GM11168 (cell line): ENCODE measurements around the gene FOXM1.

ENCODE experiments used
- in situ Hi-C: fragments of 300-500 bp; cut with MboI; formaldehyde crosslinking; loops from one replicate; pipeline ENCODE4 v1.12.0; 2022; ENCODE audit warnings: low sequenced_read_pairs; ENCODE audit not compliant: unreplicated experiment

FOXM1 gene

DNA sequence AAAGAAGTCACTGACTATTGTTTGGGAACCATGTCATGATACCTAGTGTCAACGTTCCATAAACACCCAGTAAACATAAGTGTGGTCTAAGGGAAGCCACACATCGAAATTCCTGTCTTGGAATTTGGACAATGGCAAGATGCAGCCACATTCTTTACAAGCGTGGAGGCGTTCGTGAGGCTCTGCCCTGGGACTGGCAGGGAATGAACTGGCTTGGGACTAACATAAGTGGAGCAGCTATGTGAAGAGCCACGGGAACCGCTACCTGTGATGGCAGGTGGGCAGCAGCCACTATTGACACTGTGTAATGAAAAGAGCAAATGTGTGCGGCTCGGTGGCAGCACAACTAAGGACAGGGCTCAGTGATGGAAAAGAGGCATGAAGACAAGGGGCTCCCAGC is 32.2 kb downstream of the FOXM1 start:
- in situ Hi-C loops = no loop called here

DNA sequence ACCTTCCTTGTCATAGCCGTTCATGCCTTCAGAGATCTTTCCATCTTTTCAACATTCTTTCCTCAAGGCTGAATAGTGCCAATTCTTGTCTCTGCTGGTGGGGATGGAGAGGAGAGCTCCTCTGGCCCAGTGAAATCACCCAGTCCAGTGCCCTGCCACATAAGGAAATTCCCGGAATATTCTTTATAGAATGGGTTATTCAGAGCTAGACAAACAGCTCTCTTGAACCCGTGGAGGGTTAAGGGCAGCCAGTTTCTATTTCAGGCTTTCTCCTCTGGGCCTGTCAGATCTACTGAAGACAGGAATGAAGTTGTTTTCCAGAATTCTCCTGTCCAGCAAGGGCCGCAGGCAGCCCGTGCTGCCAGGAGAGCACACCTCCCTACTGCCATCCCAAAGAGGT is 34.0 kb downstream of the FOXM1 start:
- in situ Hi-C loops = no loop called here

DNA sequence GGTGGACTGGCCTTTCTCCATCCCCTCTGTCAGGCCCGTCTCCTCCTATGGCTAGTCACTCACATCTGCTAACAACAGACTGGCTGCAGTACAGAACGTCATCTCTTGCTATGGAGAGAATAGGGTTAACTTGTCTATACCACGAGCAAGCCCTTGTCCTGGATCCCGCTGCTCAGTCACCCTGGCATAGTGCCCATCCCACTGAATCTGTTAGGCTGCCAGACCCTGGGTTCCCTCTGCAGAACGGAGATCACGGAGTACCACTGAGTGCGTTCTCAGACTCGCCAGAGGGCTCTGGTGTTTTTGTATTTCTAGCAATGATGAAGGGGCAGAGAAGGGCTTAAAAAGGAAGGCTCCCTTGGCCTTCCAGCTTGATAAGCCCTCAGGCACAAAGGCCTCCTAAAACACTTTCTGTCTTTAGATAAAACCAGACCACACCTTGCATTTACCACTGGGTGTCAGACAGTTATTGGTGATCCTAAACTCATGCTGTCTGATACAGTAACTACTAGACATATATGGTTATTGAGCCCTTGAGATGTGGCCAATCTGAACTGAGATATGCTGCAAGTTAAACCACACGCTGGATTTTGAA is 35.8 kb downstream of the FOXM1 start:
- in situ Hi-C loops = no loop called here

DNA sequence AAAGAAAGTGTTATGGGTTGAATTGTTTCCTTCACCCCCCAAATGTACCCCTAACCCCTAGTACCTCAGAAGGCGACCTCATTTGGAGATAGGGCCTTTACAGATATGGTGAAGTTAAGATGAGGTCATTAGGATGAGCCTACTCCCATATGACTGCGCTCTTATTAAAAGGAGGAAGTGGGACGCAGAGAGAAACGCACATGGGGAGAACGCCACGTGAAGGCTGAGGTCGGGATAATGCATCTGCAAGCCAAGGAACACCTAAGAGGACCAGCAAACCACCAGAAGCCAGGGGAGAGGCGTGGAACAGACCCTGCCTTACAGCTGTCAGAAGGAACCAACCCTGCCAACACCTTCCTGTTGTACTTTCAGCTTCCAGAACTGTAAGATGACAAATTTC is 40.4 kb downstream of the FOXM1 start:
- in situ Hi-C loops = no loop called here

DNA sequence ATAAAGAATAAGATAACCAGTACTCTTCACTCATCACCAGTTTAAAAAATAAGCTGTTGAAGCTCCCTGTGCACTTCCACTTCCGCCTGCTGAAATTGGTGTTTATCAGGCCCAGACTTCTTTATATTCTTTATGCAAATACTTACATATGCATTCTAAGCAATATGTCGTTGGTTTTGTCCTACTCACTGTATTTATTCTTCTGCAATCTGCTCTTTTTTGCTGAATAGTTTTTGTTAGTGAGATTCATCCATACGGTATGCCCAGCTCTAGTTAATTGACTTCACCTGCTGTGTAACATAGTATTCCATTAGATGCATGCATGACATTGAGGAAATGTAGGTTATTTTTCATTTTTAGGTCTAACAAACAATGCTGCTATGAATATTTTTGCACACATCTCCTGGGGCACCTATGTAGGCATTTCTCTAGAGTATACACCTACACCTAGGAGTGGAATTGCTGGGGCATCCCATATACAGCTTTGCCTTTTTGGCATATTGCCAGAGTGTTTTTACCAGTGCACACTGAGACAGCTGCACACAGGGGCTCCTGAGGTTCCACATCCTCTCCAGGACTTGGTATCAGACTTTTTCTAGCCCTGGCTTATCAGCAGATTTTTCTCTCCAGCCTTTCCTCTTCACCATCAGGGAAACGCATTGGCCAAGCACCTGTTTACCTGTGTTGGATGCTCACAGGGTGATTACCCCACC is 41.1 kb downstream of the FOXM1 start:
- in situ Hi-C loops = no loop called here

DNA sequence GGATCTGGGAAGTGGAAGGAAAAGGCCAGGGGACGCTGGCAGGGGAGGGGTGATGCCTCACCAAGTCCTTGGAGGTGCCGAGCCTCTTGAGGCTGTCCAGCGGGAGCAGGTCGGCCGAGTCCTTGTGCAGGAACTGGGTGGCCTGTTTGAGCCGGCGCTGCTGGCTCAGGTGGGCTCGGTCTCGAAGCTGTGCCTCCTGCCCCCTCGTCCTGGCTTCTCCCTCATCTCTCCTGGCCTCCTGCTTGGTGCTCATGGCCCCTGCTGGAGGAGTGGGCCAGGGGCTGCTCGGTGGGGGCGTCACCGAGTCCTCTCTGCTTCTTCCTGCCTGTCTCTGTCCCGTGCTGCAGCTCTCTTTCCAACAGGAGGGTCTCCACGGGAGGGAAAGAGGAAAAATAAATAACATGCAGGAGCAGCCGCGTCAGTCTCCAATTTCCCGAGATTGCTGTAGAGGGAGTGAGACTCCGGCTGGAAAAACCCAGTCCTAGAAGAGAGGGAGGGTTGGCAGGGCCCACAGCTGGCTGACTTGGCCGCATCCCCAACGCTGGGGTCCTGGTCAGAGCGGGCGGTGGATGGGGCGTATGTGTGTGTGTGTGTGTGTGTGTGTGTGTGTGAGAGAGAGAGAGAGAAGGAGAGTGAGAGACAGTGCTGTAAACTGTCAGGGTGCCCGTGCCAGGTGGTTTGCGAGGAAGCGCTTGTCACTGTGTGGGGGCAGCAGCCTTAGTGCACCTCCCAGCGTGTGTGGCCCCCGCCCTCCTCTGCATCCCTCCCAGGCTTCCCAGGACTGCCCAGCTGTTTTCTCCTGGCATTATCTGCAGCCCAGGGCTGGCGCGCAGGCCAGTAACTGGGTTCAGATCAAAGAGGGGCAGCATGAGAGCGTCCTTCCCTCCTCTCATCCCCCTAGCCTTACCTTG is 42.1 kb downstream of the FOXM1 start, which contains the start of gene NRIP2:
TSS of gene NRIP2 (minus strand) at position 455 of the 911 bp plus-strand sequence. CDS start at position 403, 52 bp downstream.
- in situ Hi-C loops = no loop called here

DNA sequence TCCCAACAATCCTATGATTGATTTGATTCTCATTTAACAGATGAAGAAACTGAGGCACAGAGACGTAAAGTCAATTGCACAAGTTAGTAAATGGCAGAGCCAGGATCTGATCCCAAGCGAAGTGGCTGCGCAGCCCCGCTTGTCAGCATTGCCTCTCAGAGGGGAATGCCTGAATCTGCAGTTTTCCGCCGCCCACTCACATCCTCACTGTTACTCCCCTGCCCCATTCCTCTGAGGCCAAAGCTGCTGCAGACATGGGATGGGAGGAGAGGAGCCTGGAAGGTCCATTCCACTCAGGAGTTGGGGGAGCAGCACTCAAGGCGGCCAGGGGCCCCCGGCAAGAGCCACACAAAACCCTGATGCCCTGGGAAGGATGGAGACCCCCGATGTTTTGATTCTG is 43.2 kb downstream of the FOXM1 start:
- in situ Hi-C loops = no loop called here

DNA sequence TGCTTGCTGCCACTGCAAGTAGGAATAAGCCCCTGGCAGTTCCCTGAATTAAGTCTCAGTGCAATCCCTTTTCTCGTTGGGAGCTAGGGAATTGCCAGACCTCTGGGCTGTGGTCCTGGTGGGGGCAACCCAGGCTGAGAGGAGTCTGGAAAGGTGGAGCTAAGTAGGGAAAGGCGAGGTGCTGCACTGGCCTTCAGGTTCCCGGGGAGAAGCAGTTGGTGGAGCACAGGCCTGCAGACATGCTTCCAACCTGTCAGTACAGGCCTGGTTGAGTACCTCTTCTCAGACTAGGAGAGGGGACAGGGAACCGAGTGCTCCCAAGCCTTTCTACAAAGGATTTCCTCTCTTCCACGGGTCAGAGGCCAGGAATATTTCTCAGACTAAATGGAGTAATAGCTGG is 43.6 kb downstream of the FOXM1 start:
- in situ Hi-C loops = no loop called here

DNA sequence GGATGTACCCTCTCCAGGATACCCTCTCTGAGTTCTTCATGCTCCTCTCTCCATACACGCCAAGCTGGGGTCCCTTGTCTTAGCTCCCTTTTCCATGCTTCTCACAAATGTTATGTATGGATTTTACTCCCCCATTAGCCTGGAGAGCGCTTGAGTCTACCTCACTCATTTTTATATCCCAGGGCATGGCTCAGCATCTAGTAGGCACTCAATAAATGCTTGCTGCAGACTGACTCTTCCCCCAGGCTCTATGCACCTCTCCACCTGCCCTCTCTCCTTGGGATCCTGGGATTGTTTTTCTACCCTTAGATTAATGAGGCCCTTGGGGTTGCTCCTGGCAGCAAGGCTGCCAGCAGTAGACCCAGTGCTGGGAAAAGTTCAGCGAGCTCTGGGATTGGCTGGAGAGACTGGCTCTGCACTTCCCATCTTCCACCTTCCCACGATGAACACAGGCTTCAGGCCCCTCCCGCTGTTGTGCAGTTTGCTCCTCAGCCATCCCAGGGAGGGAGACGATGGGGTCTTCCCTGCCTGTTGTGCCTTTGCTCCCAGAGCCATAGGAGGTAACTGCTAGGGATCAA is 44.3 kb downstream of the FOXM1 start:
- in situ Hi-C loops = no loop called here

DNA sequence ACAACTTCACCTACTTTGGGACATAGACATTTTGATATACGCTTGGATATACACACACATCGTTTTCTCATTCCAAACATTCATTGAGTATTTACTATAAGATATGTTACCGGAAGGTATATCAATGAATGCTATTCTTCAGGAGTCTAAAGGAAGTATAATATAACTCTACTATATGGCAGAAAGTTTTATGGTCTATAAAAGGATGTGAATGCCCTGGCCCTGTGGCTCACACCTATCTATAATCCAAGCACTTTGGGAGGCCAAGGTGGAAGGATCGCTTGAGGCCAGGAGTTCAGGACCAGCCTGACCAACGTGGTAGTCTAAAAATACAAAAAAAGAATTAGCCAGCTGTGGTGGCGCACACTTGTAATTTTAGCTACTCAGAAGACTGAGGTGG is 47.7 kb downstream of the FOXM1 start:
- in situ Hi-C loops = no loop called here

DNA sequence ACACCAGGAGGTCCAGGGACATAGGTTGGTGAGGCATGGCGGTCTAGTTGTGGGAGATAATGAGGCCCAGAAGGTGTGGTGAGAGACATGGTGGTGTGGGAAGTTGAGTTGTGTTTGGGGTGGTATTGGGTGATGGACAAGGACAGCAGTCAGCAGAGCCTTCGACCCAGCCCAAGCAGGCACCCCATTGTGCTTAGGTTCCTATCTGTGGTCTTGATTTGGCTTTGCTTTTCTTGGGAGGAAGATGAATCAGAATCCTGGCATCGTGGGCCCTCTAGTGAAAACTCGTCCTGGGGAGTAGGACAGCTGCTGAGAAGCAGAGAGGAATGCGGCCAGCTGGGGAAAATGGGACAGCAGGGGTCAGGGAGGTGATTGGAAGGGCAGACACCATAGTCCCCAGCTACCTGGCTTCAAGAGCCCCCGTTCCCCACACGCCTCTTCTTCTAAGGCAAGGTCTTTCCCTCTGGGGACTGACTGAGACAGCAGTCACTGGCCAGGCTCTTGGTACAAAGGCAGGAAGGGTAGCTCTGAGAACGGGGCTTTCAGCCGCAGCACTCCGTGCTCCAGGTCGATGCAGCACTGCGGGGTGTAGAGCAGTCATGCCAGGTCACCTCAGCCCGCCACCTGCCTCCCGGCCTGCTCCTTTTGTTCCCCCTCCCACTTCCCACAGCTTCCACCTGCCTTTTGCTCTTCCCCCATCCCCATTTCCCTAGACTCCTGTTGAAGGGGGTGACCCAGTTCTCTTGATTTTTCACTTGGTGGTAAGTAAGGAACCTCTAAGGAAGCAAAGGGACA is 50.1 kb downstream of the FOXM1 start:
- in situ Hi-C loops = no loop called here

DNA sequence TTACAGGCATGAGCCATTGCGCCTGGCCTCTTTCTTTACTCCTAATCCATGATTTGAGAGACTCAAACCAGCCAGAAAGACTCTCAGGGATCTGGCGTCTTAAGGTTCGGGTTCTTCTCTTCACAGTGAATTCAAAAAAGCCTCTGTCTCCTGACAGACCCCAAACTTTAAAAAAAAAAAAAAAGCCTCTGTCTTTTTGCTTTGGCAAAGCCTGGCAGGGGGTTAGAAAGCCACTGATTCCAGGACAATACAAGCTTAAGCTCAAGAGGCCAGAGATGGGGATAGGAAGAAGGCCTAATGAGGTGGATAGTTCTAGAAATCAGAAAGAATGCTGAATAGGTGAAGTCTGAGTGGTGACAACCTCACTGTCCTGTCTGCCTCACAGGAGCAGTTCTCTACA is 50.9 kb downstream of the FOXM1 start:
- in situ Hi-C loops = no loop called here

DNA sequence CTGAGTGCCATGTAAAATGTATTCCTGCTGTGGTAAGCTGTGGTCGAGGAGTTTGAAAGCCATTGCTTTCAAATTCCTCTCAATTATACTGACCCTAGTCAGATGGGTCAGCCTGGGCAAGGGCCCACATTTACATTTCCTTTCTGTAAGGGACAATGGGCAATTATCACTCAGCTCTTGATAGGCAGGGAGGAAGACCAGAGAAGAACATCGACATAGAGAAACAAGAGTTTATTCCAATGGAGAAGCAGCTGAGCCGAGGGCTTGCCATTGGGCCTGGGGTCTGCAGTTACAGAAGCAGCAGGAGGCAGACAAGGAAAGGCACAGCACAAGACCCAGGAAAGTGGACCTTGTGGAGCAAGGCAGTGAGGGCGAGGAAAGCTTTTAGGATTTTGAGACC is 51.8 kb downstream of the FOXM1 start:
- in situ Hi-C loops = no loop called here

DNA sequence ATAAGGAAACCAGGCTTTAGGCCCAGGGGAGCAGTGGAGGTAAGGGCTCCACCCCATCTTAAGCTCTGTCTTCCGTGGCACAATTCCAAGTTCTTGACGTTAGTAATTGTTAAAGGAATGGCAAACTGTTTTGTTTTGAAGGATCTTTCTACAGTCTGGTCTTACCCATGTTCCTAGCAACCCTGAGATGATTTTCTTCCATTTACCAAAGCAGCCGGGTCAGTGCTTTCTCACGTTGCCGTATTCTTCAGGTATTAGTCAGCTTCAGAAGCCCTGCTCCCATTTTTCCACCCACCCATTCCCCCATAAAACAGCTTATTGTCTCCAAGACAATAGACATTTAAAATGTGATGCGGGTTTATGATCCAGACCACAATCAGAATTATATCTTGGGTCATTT is 52.4 kb downstream of the FOXM1 start:
- in situ Hi-C loops = no loop called here

DNA sequence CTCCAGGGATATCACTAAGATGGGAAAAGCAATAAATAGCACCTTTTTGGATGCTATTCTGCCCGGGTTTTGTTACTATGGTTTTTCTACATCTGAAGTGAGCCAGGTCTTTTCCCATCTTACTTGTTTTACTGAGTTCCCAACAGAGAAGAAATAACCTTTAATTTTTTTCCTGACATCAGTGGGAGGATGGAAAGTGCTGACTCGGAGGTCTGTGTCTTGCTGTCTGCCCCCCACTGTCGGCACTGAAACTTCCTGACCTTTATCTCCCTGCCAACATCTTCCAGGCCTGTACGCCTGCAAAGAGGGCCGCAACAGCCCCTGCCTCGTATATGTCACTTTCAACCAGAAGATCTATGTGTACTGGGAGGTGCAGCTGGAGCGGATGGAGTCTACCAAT is 53.5 kb downstream of the FOXM1 start:
- in situ Hi-C loops = no loop called here

DNA sequence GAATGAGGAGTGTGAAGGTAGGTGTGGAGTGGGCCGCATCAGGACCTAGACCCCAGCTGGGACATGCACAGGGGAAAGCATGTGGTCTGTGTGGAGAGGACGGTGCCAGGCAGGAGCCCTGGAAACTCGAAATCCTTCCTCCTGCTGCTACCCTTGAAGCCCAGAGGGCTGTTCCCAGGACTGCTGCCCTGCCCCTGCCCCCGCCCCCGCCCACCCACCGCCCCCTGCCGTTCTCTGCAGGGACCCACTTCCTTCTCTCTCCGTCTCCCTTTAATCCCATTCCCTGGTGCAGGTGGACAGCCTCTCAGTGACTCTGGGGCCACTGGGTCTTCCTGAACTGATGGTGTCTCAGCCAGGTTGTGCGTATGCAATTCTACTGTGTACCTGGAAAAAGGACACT is 56.5 kb downstream of the FOXM1 start:
- in situ Hi-C loops = no loop called here

DNA sequence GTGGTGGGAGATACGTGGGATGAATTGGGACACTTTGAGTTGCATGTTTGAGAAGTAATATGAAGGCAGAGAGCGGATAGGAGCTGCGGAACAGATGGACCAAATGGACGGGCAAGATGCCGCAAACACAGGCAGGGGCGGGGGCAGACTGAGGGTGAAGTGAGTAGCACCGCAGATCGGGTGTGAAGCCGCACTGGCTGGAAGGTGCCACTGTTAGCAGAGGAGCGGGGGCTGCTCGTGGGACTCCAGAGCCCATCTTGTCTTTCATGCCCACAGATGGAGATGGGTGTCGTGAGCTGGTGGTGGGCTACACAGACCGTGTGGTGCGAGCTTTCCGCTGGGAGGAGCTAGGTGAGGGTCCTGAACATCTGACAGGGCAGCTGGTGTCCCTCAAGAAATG is 57.2 kb downstream of the FOXM1 start:
- in situ Hi-C loops = no loop called here

DNA sequence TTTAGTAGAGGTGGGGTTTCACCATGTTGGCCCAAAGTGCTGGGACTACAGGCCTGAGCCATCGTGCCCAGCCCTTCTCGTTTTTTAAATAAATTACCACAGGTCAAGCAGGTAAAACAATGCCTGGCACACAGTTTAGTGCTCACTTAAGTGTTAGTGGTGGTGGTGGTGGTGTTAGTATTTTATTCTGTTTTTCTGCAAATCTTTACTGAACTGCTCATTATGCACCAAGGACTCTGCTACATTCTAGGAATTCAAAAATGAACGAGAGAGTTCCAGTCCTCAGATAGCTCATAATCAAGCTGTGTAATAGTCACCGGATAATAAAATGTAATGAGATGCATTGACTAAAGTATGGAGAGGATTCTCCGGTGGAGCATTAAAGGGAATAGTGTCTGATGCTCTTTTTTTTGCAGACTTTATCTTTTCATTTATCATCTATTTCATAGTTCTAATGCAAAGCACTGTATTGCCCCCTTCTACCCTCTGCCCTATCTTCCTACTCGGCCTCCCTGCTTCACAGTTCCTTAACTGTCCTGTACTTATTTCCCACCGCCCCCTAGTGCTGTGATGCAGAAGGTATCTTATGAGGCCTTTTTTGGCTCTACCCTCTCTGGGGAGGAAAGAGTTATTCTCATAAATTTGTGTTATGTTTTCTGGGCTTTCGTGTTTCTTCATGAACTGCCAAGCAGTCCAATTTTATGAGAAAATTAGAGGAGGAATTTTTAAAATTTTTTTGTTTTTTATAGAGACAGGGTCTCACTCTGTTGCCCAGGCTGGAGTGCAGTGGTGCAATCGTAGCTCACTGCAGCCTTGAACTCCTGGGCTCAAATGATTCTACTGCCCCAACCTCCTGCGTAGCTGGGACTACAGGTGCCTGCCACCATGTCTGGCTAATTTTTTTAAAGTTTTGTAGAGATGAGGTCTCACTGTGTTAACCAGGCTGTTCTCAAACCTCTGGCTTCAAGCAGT is 63.5 kb downstream of the FOXM1 start:
- in situ Hi-C loops = no loop called here
